Cardiac fibroblast (primary cell): Measurements from ENCODE around the gene ACBD5.
A peak's percentile ranks its signal among the peaks of the same experiment; 100 is the strongest.
"Not testable (repeated sequence)": the region's sequence is repeated elsewhere in the genome, so short reads cannot be mapped to it uniquely, and the experiment has no call there.

Experiments
- DNase-seq, 2 donors: peaks; one replicate each; pipeline versions ENCODE4 v3.0.0 to v3.0.0-alpha.2; 2010; ENCODE audit warnings: low read depth in 2 of 2
- H3K4me3 ChIP-seq, 2 donors: replicated peaks in 1 of 2; 1 replicate in 1 of 2; 2 replicates in 1 of 2; pipeline ENCODE4 v1.5.1; 2011; ENCODE audit warnings: low read depth in 2 of 2, low read length in 2 of 2, mild to moderate bottlenecking in 2 of 2, moderate library complexity in 1 of 2
- TF ChIP-seq, protein P1 (sequence below): IDR thresholded peaks from one replicate; pipeline ENCODE4 v1.5.1; 2011; ENCODE audit warnings: low read depth, mild to moderate bottlenecking, low read length, inconsistent platforms

The ACBD5 gene, protein sequence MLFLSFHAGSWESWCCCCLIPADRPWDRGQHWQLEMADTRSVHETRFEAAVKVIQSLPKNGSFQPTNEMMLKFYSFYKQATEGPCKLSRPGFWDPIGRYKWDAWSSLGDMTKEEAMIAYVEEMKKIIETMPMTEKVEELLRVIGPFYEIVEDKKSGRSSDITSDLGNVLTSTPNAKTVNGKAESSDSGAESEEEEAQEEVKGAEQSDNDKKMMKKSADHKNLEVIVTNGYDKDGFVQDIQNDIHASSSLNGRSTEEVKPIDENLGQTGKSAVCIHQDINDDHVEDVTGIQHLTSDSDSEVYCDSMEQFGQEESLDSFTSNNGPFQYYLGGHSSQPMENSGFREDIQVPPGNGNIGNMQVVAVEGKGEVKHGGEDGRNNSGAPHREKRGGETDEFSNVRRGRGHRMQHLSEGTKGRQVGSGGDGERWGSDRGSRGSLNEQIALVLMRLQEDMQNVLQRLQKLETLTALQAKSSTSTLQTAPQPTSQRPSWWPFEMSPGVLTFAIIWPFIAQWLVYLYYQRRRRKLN

DNA sequence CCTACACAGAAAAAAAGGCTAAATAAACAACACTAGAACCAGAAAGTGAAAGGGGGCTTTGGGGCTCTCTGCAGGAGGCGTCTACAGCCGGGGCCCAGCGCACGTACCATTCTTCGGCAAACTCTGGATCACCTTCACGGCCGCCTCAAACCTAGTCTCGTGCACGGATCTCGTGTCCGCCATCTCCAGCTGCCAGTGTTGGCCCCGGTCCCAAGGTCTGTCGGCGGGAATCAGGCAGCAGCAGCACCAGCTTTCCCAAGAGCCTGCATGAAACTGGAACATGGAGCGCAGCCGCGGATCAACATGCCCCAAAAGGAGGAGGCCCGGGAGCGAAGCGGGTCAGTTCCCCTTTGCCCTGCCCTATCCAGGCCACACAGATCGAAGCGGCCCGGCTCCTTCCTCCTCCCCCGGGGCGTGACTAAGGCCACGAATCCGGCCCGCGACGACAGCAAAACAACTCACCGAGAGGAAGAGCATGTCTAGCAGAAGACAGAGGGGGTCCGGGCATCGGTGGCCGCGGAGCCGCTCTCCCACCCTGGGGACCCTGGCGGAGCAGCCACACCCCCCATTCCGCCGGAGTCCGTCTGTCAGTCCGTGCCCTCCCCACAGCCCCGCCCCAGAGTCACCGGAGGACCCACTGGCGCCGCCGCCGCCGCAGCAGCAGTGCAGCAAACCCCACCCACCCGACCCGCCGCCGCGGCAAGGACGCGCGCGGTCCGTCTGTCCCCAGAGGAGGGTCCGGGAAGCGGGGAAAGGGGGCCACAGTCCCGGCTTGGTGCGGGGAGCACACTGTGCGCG is at the start of gene ACBD5:
Gene ACBD5, minus strand, starts transcription at position 586 of the 798 bp plus-strand sequence. Its CDS starts 109 bp downstream, at position 477.
- peak within 1 kb of the TSS; percentile 77 to 81 for H3K4me3 ChIP-seq
- peak; percentile 82 to 90 for DNase-seq
- TF ChIP-seq, protein P1, sequence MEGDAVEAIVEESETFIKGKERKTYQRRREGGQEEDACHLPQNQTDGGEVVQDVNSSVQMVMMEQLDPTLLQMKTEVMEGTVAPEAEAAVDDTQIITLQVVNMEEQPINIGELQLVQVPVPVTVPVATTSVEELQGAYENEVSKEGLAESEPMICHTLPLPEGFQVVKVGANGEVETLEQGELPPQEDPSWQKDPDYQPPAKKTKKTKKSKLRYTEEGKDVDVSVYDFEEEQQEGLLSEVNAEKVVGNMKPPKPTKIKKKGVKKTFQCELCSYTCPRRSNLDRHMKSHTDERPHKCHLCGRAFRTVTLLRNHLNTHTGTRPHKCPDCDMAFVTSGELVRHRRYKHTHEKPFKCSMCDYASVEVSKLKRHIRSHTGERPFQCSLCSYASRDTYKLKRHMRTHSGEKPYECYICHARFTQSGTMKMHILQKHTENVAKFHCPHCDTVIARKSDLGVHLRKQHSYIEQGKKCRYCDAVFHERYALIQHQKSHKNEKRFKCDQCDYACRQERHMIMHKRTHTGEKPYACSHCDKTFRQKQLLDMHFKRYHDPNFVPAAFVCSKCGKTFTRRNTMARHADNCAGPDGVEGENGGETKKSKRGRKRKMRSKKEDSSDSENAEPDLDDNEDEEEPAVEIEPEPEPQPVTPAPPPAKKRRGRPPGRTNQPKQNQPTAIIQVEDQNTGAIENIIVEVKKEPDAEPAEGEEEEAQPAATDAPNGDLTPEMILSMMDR = no peak

DNA sequence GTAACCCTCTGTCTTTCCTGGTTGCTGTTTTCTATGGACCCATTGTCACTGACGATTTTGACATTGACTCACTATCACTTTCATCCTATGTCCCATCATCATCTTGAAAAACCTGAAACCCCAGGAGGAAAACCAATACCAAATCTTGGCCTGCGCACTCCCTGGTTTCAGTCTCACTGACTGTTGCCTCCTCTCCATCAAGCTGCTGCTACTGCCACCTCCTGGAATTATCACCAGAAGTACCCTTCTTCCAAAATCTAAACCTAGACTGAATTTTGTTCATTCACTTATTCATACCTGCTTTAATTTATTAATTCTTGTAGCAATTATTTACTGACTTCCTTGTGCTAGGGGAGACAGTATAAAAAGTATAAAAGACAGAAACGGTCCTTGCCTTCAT is 44.5 kb upstream of the ACBD5 start:
- TF ChIP-seq, protein P1 = no peak
- DNase-seq = peak; percentile 10 to 15

DNA sequence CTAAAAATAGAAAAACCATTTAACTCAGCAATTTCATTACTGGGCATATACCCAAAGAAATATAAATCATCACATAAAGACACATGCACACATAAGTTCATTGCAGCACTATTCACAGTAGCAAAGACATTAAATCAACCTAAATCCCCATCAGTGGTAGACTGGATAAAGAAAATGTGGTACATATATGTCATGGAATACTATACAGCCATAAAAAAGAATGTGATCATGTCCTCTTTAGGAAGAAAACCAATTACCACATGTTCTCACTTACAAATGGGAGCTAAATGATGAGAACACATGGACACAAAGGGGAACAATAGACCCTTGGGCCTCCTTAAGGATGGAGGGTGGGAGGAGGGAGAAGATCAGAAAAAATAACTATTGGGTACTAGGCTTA is 36.0 kb upstream of the ACBD5 start:
- TF ChIP-seq, protein P1 = no peak
- no peak overlapping the region for H3K4me3 ChIP-seq
- no peak for DNase-seq

More for the DNA sequence above, 44.5 kb upstream of the ACBD5 start:
- H3K4me3 ChIP-seq = no peak overlapping the region

DNA sequence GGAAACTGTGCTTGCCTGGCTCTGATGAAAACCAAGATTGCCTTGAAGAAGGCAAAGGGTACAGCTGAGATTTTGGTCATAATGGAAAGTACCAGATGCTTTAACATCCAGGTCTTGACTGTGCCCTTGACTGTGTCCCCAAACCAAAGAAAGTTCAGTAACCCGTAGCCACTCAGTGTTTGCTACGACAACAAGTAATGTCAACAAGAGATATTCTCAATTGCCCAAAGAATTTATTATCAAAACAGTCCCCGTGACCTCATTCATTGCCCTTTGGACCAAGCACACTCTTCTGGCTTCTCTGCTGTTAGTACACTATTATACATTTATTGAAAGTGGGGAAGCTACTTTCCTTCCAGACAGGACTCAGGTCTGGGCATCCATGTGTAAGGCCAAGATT is 25.4 kb upstream of the ACBD5 start:
- H3K4me3 ChIP-seq, DNase-seq: not testable (repeated sequence)

DNA sequence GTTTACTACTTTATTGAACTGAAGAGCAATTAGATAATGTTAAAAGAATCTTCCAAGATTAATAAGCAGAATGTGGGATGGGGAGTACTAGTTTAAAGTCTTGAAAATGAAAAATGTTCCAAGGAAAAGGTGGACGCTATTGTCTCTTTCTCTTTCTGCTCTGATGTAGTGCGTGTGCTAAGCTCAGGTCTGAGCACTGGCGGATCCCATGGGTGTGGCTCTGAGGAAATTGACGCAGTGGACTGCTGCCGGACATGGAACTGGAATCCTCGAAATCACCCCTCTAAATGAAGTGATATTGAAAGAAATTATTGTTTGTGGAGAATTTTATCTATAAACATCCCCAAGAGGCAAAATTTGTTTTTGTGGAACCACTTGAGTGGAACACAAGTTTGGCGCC is 22.2 kb upstream of the ACBD5 start:
- not testable (repeated sequence) for DNase-seq, H3K4me3 ChIP-seq

DNA sequence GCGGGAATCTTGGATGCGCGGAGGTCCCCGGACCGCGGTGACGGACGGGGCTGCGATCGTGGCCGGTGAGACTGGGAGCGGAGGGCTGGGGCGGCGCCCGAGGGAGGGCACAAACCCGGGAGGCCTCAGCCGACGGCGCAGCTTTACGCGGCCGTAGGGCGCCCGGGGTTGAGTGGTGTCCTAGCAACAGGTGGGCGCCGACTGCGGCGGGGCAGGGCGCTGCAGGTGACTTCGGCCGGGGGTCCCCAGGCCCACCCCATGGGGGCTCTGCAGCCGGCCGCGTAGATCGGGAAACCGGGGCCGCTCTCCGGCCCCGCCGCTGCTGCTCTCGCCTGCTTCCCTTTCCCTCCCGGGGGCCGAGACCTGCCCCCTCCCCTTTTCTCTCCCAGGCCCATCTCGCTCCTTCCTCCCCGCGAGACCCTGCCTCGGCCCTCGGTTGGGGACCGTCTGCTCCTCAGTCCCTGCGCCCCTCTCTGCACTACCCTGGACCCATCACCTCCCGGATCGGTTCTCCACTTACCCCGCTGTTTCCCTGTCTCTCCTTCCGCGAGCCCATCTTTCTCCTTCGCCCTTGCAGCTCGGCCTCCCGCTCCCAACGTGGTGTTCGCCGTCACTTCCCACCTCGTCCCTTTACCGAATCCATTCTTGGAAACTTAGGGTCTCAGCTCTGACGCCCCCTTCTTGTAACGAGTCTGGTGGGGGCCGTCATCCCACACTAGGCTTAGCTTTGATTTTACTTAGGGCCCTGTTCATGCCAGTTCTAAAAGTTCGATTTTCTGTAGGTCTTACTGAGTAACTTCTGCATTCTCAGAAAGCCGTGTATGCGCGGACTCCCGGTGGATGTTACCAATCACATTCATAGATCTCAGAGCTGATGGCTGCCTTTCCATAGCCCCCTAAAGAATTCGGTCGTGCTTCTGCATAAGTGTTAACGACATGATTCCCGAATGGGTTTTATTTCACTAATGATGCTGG is 18.5 kb upstream of the ACBD5 start:
- H3K4me3 ChIP-seq = peak overlapping the region; percentile 21 to 30
- TF ChIP-seq, protein P1 = no peak
- no peak for DNase-seq

DNA sequence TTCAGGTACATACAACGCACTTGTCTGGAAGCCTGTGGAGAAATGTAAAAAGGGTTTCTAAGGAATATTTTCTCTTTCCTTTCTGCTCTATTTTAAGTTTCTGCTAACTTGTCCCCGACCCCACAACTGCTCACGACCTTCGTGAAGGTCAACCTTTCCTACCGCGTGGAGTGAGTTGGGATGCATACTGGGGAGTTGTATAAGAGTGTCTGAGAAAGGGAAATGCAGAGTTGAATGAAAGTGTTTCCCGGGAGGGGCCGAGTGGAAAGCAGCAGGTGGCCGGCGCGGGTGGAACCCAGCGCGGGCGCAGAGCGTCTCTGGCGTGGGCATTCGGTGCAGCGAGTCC is 17.9 kb upstream of the ACBD5 start:
- DNase-seq = no peak
- TF ChIP-seq, protein P1 = no peak
- H3K4me3 ChIP-seq = peak overlapping the region; percentile 21 to 30
